Activated CD8-positive, alpha-beta memory T cell treated with anti-CD3 and anti-CD28 coated beads for 36 hours (primary cell): Measurements from ENCODE around the gene ZNF622. TPM values are rescaled to one million over a fixed set of nuclear protein-coding genes. Genes with fewer than 3 reads are reported as not detected.

Source experiments
- CTCF ChIA-PET: fragments of 350-600 bp; sonication (Branson Sonifier 250); formaldehyde crosslinking; loops from one replicate; lab custom pipeline; 2021; ENCODE audit warnings: antibody characterized with exemption; lab: Charles Lee
- POLR2A ChIA-PET: fragments of 350-600 bp; sonication (Branson Sonifier 250); formaldehyde crosslinking; loops from one replicate; lab custom pipeline; 2021; ENCODE audit warnings: antibody characterized with exemption; lab: Charles Lee
- total RNA-seq, 2 experiments: library from RNA; stranded (reverse); gene quantifications; one replicate each; pipeline ENCODE4 v1.2.3, GENCODE V29; 2021

ZNF622 gene
- total RNA-seq, 2 experiments from 2014 or later = 42.1 to 45.0 TPM

GRCh38 chr5:16406023-16406422, 59.6 kb downstream of the ZNF622 start:
- ChIA-PET POLR2A (no interaction called here), CTCF (no interaction called here)

Other genes starting within 250 kb of the ZNF622 start
- gene RETREG1, start 151.2 kb upstream of the ZNF622 start, total RNA-seq = 10 to 100 TPM; 11.4 to 13.2 TPM